Calu3 (cell line): ENCODE data around the gene SECISBP2L. TPM values are rescaled to one million over a fixed set of nuclear protein-coding genes. Genes with fewer than 3 reads are reported as not detected.

ENCODE experiments used
- BruUV-seq: library from RNA; stranded (reverse); fragments of 400-500 nt; replicated peaks from 2 replicates; lab custom pipeline; 2021; lab: Mats Ljungman, UMichigan
- CTCF ChIA-PET: fragments of 300-600 bp; sonication (Branson Sonifier 250); formaldehyde crosslinking; loops from one replicate; lab custom pipeline; 2022; ENCODE audit warnings: antibody characterized with exemption; lab: Charles Lee
- DNase-seq: peaks from one replicate; pipeline ENCODE4 v3.0.0; 2022
- H3K27ac Mint-ChIP-seq: one replicate; pipeline ENCODE4 v1.8.0; 2022; ENCODE audit warnings: mixed read lengths; ENCODE audit not compliant: unreplicated experiment
- H3K27me3 Mint-ChIP-seq: one replicate; pipeline ENCODE4 v1.8.0; 2022; ENCODE audit warnings: mixed read lengths; ENCODE audit not compliant: unreplicated experiment
- H3K36me3 Mint-ChIP-seq: one replicate; pipeline ENCODE4 v1.8.0; 2022; ENCODE audit warnings: mild to moderate bottlenecking, moderate library complexity, mixed read lengths; ENCODE audit not compliant: insufficient read depth, unreplicated experiment
- H3K4me1 Mint-ChIP-seq: one replicate; pipeline ENCODE4 v1.8.0; 2022; ENCODE audit warnings: mild to moderate bottlenecking, low read depth, mixed read lengths; ENCODE audit not compliant: unreplicated experiment
- H3K4me3 Mint-ChIP-seq: one replicate; pipeline ENCODE4 v1.8.0; 2022; ENCODE audit warnings: mild to moderate bottlenecking, low read depth, moderate library complexity, mixed read lengths; ENCODE audit not compliant: unreplicated experiment
- H3K9me3 Mint-ChIP-seq: one replicate; pipeline ENCODE4 v1.8.0; 2022; ENCODE audit warnings: low read depth, mixed read lengths; ENCODE audit not compliant: unreplicated experiment
- CTCF ChIP-seq: fragments of 200-600 bp; IDR thresholded peaks from one replicate; pipeline ENCODE4 v1.8.0; 2022; ENCODE audit warnings: antibody characterized with exemption; ENCODE audit not compliant: unreplicated experiment
- intact Hi-C: fragments of 100-400 bp; cut with micrococcal nuclease; formaldehyde crosslinking; loops from one replicate; pipeline ENCODE4 v1.10.0; 2022; ENCODE audit not compliant: unreplicated experiment
- total RNA-seq: library from RNA; stranded (reverse); gene quantifications from 2 replicates; pipeline ENCODE4 v1.2.3, GENCODE V29; 2022

SECISBP2L gene
- total RNA-seq, 1 experiment from 2014 or later, result 32.6 TPM

- no peaks in the 10 kb centered on the region for H3K36me3 Mint-ChIP-seq
- no peak overlapping the region for H3K4me3 Mint-ChIP-seq
- H3K9me3 Mint-ChIP-seq, result no peaks in the 10 kb centered on the region
- BruUV-seq, result no TSS peak
- no peak overlapping the region for H3K27ac Mint-ChIP-seq
- no peak for DNase-seq
- H3K4me1 Mint-ChIP-seq, result no peaks in the 10 kb centered on the region
- intact Hi-C loops, result no loop called here
- CTCF ChIA-PET, result interaction anchor here (0.6 to 1.3 kb wide), 3 partner anchors 15 to 64 kb away, joined by 3 to 6 read pairs (median 3); partner anchors contain the start of gene SECISBP2L
- TF ChIP-seq CTCF, result no peak
- no peaks in the 10 kb centered on the region for H3K27me3 Mint-ChIP-seq
Observed at GRCh38 chr15:49060710-49061495, 14.7 kb upstream of the SECISBP2L start.

DNA sequence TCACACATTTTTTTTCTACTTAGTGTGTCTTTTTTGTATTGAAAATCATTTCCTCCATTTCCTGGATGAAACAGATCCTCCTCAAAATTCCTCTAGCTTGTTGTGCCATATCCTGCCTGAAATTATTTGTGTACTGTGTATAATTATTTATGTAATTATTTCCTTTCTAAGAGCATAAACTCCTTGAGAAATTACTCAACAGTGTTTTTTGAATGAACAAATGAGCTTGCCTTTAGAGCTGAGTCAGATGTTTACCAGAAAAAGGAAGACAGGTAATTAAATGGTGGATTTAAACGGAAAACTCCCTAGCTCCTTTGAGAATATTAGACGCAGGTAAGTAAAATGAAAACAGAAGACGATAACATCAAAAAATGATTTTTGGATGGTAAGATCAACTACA, 13.2 kb upstream of the SECISBP2L start:
- CTCF ChIA-PET, result no interaction called here
- no peak for TF ChIP-seq CTCF
- intact Hi-C loops, result no loop called here
- no TSS peak for BruUV-seq
- Mint-ChIP-seq H3K9me3 (no peaks in the 10 kb centered on the region), H3K4me3 (no peak overlapping the region), H3K4me1 (no peaks in the 10 kb centered on the region), H3K27me3 (no peaks in the 10 kb centered on the region), H3K36me3 (no peaks in the 10 kb centered on the region), H3K27ac (no peak overlapping the region)
- no peak for DNase-seq

- CTCF ChIA-PET, result no interaction called here
- no peaks in the 10 kb centered on the region for H3K4me1 Mint-ChIP-seq
- H3K36me3 Mint-ChIP-seq, result no peaks in the 10 kb centered on the region
- no peak overlapping the region for H3K27ac Mint-ChIP-seq
- H3K4me3 Mint-ChIP-seq, result no peak overlapping the region
- DNase-seq, result no peak
- BruUV-seq, result no TSS peak
- no peak for TF ChIP-seq CTCF
- H3K9me3 Mint-ChIP-seq, result no peaks in the 10 kb centered on the region
- H3K27me3 Mint-ChIP-seq, result no peaks in the 10 kb centered on the region
- intact Hi-C loops, result no loop called here
Observed at GRCh38 chr15:49058559-49058958, 12.3 kb upstream of the SECISBP2L start.

DNA sequence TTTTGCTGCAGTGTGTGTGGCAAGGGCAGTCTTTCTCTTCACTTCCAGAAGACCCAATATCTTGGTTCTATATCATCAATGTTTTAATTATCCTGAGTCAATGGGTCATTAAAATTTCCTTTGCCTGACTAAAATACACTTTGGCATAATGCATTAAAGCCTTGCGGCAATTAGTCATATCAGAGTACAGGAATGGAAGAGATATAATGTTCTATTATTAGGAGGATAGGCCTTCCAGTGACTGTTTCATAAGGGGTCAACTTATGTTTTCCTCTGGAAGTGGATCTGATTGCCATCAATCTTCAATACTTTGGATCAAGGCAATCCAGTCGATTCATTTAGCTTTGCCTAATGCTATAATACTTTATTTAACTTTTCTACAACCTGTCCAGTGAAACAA, 9.4 kb upstream of the SECISBP2L start:
- no TSS peak for BruUV-seq
- CTCF ChIA-PET, result interaction anchor here (0.6 kb wide), 1 partner anchor 158 kb away, joined by 3 read pairs; no protein-coding TSS in a partner anchor
- Mint-ChIP-seq H3K27ac (no peak overlapping the region), H3K4me3 (no peak overlapping the region), H3K4me1 (no peaks in the 10 kb centered on the region), H3K9me3 (peaks cover 3% of the 10 kb centered on the region), H3K36me3 (no peaks in the 10 kb centered on the region), H3K27me3 (no peaks in the 10 kb centered on the region)
- TF ChIP-seq CTCF, result no peak
- intact Hi-C loops, result no loop called here
- DNase-seq, result no peak
